HG02840 (cell line): Measurements from ENCODE around the gene TIPIN.
A peak's percentile ranks its signal among the peaks of the same experiment; 100 is the strongest.
"Not testable (repeated sequence)": the region's sequence is repeated elsewhere in the genome, so short reads cannot be mapped to it uniquely, and the experiment has no call there.

Source experiments
- ATAC-seq: cut with Tn5 transposase; IDR thresholded peaks from one replicate; pipeline ENCODE4 v1.9.1; 2021; ENCODE audit warnings: mild to moderate bottlenecking, moderate library complexity, moderate number of reproducible peaks; ENCODE audit not compliant: unreplicated experiment, low FRiP score

TIPIN gene

DNA sequence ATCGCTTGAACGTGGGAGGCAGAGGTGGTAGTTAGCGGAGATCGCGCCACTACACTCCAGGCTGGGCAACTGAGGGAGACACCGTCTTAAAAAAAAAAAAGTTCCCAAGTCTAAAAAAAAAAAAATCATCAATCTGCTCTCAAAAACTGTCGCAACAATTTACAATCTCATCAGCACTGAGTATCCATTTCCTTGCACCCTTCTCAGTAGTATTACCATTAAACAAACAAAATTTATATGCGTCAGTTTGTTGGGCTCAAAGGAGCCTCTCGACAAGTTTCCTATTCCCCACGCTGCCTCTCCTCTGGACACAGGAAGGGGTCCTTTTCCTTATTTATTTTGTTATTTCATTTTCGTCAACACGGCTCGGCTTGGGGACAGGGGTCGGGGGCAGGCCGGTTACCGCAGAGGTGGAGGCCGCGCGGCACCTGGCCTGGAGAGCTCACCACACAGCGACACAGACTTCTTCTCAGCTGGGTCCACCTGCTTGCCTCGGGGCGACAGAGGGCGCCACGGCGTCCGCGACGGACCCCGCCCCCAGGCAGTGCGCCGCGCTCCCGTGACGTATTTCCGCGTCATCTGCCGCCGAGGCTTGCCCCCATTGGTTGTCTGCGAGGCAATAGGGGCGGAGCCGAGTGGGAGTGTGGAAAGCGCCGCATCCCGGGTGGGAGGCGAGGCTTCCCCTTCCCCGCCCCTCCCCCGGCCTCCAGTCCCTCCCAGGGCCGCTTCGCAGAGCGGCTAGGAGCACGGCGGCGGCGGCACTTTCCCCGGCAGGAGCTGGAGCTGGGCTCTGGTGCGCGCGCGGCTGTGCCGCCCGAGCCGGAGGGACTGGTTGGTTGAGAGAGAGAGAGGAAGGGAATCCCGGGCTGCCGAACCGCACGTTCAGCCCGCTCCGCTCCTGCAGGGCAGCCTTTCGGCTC lies 30.0 kb upstream of the TIPIN start, which contains the start of gene MAP2K1:
MAP2K1 (plus strand) TSS at position 709 of the 920 bp plus-strand sequence. CDS start 436 bp downstream, outside the sequence.
- peak; percentile 79 for ATAC-seq

DNA sequence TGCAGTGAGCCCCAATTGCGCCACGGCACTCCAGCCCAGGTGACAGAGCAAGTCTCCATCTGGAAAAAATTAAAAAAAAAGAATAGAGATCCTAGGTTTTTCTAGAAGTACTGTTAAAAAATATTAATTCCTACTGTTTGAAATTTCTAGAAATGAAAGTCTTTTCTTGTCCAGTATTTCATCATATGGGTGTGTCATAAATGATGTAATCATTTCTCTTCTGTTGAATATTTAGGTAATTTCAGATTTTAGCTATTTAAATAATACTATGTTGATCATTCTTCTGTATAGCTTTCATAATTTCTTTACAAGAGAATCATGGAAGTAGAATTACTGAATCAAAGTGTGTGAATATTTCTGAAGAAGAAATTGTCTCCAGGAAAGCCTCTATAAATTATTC lies 24.9 kb upstream of the TIPIN start:
- ATAC-seq: not testable (repeated sequence)

DNA sequence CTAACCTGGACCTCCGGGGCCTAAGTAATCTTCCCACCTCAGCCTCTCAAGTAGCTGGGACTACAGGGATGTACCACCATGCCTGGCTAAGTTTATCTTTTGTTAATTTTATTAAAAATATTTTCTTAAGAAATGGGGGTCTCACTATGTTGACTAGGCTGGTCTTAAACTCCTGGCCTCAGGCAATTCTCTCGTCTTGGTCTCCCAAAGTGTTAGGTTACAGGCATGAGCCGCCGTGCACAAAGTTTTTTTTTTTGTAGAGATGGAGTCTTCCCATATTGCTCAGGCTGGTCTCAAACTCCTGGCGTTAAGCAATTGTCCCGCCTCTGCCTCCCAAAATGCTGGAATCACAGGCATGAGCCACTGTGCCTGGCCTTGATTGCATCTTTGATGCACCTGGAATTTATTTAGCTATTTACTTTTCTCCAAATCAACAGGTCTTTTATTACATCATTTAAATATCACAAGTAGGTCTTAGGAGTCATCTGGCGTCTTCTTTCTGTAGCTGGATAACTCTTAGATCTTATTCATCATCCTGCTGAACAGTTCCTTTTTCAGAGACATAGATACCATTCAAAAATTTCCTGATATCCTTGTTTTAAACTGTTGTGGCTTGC lies 22.4 kb upstream of the TIPIN start:
- ATAC-seq: no peak

DNA sequence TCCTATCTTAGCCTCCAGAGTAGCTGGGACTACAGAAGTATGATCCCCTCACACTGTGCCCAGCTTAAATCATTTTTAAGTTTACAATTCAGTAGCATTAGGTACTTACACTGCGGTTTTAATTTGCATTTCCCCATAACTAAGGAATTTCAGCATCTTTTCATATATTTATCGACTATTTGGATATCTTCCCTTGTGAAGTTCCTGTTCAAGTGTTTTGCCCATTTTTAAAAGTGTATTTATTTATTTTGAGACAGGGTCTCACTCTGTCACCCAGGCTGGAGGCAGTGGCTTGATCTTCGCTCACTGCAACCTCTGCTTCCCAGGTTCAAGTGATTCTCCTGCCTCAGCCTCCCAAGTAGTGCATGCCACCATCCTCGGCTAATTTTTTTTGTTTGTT lies 17.7 kb upstream of the TIPIN start:
- no peak for ATAC-seq

DNA sequence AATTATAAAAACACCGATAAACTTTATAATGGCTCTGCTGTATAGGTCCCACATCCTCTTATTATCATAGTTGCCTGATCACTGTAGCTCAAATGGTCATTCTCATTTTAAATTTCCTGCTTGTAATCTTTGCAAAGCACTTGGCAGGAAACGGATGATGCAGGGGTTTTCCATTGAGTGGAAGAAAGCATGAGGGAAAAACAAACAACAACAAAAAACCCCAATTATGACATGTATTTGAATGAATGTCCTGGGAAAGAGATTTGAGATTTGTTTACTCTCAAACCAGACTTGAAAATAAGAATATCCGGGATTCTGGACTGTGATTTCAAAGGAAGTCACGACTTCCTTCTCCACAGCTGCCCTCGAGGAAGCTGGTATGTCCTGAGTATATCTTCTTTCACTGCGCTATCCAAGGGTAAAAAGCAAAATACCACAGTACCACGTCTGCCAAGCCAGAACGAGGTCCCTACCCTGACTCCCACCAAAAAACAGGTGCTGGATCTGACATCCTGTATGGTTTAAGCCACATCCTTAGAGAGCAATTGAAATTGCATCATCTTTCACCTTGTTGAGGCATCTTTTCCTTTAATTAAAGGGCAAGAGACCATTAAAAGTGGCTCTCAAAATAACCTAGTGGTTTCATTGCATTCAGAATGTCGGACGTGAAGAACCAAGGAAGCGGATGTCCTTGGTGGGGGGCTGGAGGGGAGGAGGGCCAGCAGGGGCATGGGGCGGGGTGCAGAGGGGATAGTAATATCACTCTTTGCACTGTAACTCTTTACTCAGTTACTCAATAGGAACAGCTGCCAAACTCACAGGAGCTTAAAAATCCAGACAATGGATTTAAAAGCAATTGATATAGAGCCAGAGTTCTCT lies 13.5 kb upstream of the TIPIN start:
- ATAC-seq: no peak

DNA sequence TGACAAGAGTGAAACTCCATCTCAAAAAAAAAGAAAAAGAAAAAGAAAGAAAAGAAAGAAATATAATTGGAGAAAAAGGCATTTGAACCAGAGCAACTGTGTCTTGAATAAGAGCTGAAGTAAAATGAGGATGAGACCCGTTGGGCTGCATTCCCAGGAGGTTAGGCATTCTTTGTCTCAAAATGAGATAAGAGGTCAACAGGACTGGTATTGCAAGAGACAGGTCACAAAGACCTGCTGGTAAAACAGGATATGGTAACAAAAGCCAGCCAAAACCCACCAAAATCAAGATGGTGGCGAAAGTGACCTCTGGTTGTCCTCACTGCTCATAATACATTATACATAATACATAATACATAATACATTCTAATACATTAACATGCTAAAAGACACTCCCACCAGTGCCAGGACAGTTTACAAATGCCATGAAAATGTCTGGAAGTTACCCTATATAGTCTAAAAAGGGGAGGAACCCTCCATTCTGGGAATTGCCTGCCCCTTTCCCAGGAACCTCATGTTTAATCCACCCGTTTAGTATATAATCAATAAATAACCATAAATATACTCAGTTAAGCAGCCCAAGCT lies 8.6 kb upstream of the TIPIN start:
- ATAC-seq: no peak

DNA sequence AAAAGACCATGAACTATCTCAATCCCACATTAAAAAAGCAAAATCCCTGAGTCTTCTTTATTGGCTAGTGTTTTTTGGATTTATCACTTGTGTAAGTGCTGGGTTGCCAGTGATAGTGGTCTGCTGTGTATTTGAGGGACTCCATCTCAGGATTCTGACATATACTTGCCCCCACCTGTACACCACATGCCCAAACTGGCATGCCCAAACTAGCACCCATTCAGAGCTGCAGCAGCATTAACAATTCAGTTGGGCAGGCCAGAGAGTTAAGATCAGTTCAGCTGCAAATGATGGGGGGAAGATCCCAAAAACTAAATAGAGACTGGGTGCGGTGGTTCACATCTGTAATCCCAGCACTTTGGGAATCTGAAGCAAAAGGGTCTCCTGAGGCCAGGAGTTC lies 6.3 kb upstream of the TIPIN start:
- no peak for ATAC-seq

DNA sequence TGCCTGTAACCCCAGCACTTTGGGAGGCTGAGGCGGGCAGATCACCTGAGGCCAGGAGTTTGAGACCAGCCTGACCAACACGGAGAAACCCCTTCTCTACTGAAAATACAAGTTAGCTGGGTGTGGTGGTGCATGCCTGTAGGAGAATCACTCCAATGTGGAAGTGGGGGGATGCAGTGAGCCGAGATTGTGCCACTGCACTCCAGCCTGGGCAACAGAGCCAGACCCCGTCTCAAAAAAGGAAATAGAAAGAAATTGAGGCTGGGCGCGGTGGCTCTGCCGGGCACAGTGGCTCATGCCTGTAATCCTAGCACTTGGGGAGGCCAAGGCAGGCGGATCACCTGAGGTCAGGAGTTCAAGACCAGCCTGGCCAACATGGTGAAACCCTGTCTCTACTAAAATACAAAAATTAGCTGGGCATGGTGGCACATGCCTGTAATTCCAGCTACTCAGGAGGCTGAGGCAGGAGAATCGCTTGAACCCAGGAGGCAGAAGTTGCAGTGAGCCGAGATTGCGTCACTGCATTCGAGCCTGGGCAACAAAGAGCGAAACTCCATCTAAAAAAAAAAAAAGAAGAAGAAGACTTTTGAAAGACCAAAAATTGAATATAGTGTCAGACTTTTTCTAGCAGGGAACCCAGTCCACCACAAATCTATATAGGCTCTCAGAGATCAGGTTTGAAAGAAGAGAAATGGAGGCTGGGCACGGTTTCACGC lies 5.4 kb upstream of the TIPIN start:
- ATAC-seq: not testable (repeated sequence)

DNA sequence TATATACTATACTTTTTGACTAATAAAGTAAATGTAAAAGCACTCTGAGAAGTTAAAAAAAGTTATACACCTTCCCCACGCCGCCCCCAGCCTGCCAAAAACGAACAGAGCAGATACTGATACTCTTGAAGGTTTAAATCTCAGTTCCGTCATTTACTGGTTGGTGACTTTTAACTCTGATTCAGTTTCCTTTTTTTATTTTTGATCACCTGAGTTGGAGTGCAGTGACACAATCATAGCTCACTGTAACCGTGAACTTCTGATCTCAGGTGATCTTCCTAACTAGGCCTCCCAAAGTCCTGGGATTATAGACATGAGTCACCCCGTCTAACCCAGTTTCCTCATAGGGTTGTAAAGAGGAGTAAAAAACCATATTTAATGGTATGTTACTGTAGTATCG lies 3.3 kb upstream of the TIPIN start:
- ATAC-seq: no peak

DNA sequence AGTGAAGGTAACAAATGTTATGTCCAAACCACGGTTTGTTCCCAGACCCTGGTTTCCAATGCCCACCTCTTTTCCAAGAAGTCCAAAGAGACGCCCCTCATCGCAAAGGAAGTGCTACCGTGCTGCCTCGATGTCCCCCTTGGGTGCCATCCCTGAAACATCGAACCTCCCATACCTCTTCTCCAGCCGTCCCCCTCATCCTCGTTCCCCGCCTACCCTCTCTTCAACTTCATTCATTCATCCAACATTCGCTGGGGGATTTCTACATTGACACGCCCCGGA lies 467 bp downstream of the TIPIN start:
- no peak for ATAC-seq

DNA sequence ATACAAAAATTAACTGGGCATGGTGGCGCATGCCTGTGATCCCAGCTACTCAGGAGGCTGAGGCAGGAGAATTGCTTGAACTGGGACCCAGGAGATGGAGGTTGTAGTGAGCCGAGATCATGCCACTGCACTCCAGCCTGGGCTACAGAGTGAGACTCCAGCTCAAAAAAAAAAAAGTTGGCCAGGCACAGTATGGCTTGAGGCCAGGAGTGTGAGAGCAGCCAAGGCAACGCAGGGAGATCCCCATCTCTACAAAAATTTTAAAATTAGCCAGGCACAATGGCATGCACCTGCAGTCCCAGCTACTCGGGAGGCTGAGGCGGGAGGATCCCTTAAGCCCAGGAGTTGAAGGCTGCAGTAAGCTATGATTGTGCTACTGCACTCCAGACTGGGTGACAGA lies 8.0 kb downstream of the TIPIN start:
- not testable (repeated sequence) for ATAC-seq

DNA sequence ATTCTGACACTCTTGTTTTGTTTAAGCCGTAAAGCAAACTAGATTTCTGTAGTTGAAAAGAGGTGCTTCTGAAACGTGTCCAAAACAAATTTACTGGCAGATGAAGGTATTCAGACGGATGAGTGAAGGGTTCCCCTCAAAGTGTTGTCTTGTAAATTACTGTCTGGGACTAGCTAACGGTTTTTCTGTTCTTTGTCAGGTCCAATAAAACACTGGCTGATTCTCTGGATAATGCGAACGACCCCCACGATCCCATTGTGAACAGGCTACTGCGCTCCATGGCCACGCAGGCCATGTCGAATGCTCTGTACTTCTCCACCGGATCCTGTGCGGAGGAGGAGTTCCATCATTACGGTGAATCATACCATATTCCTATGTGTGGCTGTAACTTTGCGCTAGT lies 27.7 kb downstream of the TIPIN start:
- ATAC-seq: no peak

DNA sequence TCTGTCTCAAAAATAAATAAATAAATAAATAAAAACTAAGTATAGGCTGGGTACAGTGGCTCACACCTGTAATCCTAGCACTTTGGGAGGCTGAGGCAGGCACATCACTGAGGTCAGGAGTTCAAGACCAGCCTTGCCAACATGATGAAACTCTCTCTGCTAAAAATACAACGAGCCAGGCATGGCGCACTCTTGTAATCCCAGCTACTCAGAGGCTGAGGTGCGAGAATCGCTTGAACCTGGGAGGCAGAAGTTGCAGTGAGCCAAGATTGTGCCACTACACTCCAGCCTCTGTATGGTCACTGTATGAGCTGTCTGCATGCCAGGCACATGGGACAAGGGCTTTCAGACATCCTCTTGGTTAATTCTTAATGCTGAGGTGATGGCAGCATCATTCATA lies 28.7 kb downstream of the TIPIN start:
- no peak for ATAC-seq

DNA sequence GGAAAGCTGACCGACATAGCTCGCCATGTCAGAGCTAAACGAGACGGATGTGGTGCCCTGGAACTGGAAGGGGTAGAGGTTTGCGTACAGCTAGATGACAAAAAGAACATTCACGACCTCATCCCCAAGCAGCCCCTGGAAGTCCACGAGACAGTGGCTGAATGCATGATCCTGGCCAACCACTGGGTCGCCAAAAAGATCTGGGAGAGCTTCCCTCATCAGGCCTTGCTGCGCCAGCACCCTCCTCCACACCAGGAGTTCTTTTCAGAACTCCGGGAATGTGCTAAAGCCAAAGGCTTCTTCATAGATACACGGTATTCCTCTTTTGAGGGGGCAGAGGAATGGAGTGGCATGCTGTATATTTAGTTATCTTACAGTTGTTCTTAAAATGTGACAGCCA lies 30.4 kb downstream of the TIPIN start:
- no peak for ATAC-seq

DNA sequence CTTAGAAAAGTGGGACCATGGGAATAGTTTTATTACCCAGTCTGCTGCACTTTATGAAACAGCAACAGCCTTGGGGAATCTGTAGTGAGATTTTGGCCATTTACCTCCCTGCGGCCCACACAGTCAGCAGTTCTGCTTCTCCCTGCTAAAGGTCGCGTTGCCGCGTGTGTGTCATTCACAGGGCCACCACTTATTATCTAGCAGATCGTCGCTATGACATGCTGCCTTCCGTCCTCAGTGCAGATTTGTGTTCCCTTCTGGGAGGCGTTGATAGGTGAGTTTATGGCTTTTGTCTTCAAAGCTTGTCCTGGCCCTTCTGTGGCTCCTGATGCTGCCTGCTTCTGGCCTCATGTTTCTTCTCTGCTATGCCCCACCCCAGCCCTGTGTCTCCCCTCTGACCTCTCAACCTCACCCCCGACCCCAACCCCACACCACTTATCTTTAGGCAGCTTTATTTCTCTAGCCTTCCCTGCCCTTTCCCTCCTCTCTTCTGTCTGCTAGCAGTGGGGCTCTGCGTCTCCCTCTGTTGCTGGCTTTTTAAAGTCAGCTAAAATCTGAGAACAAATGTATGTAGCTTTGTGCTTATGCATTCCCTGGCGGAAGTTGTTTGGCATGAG lies 33.1 kb downstream of the TIPIN start:
- no peak for ATAC-seq

DNA sequence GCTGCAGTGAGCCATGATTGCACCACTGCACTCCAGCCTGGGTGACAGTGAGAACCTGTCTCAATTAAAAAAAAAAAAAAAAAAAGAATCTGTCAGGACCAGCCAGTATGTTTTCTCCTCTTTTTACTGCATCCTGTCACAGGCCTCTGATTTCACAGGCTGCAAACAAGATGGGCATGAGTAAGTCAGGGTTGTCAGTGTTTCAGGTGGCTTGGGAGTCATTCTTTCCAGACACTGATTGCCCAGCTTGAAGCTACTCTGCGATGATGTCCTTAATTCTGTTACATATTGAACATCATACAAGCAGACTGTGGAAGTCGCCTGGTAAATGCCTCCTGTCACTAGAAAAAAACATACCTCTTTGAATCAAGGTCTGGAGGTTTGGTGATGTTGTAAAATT lies 44.3 kb downstream of the TIPIN start:
- ATAC-seq: no peak

DNA sequence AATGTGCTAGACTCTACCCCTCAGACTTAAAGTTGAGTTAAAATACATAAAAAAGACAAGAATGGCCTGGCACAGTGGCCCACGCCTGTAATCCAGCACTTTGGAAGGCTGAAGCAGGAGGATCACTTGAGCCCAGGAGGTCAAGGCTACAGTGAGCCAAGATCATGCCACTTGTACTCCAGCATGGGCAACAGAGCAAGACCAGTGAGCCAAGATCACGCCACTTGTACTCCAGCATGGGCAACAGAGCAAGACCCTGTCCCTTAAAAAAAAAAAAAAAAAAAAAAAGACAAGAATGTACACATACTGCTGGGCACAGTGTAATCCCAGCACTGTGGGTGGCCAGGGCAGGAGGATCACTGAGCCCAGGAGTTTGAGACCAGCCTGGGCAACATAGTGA lies 45.7 kb downstream of the TIPIN start:
- ATAC-seq: no peak

DNA sequence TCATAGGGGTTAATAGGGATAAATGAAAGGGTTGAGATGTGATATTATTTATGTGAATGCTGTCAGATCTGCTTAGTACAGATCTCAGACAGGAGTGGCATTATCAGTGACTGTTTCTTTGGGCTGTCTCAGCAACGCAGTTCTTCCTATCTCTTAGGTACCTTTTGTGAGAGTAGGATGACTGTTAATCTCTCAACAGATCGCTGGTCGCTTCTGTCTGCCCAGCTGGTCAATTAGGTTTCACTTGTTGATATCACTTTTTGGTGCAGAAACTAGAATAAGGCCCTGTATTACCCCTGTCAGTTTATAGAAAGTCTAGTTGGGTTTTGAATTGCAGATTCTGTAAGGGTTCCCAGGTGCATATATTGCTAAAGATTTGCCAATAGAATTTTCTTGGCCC lies 46.7 kb downstream of the TIPIN start:
- ATAC-seq: no peak

DNA sequence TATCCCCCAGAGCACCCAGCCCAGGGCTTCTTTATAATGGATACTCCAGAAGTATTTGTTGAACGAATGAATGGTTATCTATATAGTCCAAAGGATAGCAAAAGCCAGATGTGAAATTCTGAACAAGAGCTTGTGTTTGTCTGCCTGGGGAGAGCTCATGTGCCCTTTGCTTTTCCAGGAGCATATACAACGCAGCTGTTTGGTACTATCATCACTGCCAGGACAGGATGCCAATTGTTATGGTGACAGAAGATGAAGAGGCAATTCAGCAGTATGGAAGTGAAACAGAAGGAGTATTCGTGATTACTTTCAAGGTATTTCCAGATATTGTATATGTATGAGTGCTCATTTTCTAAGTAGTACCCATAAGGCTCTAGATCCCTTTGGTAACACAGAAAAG lies 48.0 kb downstream of the TIPIN start:
- no peak for ATAC-seq

DNA sequence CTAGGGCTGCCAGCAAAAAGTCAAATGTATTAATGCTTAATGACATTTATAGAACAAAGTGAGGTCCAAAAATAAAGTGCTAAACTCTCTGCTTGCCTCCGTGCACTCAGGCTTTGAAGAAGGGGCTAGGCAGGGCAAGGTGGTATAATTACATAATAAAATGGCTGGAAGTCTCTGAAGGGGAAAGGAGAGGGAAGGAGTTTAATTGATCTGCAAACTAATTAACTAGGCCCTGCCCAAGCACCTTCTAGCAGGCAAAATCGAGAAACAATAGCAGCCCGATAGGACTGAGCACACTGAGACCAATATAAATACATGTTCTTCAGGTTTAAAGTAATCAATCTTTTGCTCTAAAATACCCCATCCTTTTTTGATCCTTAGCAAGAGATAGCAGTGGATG lies 50.1 kb downstream of the TIPIN start:
- ATAC-seq: no peak
